Hematopoietic multipotent progenitor cell treated with erythropoietin and hydrocortisone succinate and interleukin-3 and kit ligand, for 15 days (in vitro differentiated cells): ENCODE measurements around the gene UIMC1.

ENCODE experiments used
- DNase-seq: peaks from one replicate; pipeline ENCODE4 v3.0.0-alpha.2; 2015; ENCODE audit warnings: low spot score

Gene UIMC1

GRCh38 chr5:176902102-176902814, 104.3 kb downstream of the UIMC1 start:
- no peak for DNase-seq

GRCh38 chr5:176901260-176902101, 105.1 kb downstream of the UIMC1 start:
- DNase-seq, result no peak

GRCh38 chr5:176900780-176901204, 105.8 kb downstream of the UIMC1 start:
- DNase-seq, result no peak

- DNase-seq, result no peak
Measured at GRCh38 chr5:176899946-176900779, 106.4 kb downstream of the UIMC1 start.

- no peak for DNase-seq
Measured at GRCh38 chr5:176899296-176899891, 107.2 kb downstream of the UIMC1 start, which contains the start of gene HK3. Gene HK3 (minus strand): TSS chr5:176899346. CDS start chr5:176896159, 3,187 bp downstream.

GRCh38 chr5:176897263-176897662, 109.3 kb downstream of the UIMC1 start:
- no peak for DNase-seq

GRCh38 chr5:176895831-176896230, 110.7 kb downstream of the UIMC1 start:
- DNase-seq, result no peak

- no peak for DNase-seq
Measured at GRCh38 chr5:176894298-176894697, 112.3 kb downstream of the UIMC1 start.

- no peak for DNase-seq
Measured at GRCh38 chr5:176892663-176893062, 113.9 kb downstream of the UIMC1 start.

- DNase-seq, result no peak
Measured at GRCh38 chr5:176891331-176891958, 115.1 kb downstream of the UIMC1 start.

- DNase-seq, result no peak
Measured at GRCh38 chr5:176890455-176891330, 115.9 kb downstream of the UIMC1 start.

- DNase-seq, result no peak
Measured at GRCh38 chr5:176889321-176890280, 117.0 kb downstream of the UIMC1 start.

GRCh38 chr5:176888865-176889165, 117.8 kb downstream of the UIMC1 start:
- no peak for DNase-seq

GRCh38 chr5:176888016-176888864, 118.3 kb downstream of the UIMC1 start:
- DNase-seq, result no peak

- no peak for DNase-seq
Measured at GRCh38 chr5:176887252-176887849, 119.2 kb downstream of the UIMC1 start.

- DNase-seq, result no peak
Measured at GRCh38 chr5:176886336-176887251, 120.0 kb downstream of the UIMC1 start.

- DNase-seq, result no peak
Measured at GRCh38 chr5:176884571-176884890, 122.0 kb downstream of the UIMC1 start.
